Measurements from ENCODE around the gene ABCB9.
"Not testable (repeated sequence)": the region's sequence is repeated elsewhere in the genome, so short reads cannot be mapped to it uniquely, and the experiment has no call there.

Gene ABCB9

GRCh38 chr12:122965851-122966742 lies at the start of gene ABCB9:
ABCB9 (minus strand) TSS chr12:122966463; CDS start chr12:122960235, 6,228 bp downstream.
- Histone ChIP-seq H3K27me3 (ENCODE audit: control insufficient read depth, insufficient read depth, low read length) (no peaks in the 10 kb centered on the region), H3K4me3 (ENCODE audit: low read depth, low read length) (peak within 1 kb of the TSS; percentile 84), H3K4me1 (ENCODE audit: control insufficient read depth, insufficient read depth, low read length) (0 out of 2 replicates have a peak, but pooled peaks cover 2% of the 10 kb centered on the region), H3K36me3 (ENCODE audit: control insufficient read depth, insufficient read depth, low read length) (no peaks in the 10 kb centered on the region), H3K27ac (ENCODE audit: low read depth, low read length) (no peak within 1 kb of the TSS), H3K9ac (ENCODE audit: low read depth, low read length) (no peak within 1 kb of the TSS), H3K9me3 (ENCODE audit: control insufficient read depth, insufficient read depth, low read length) (no peaks in the 10 kb centered on the region)

- not testable (repeated sequence) for H3K27ac ChIP-seq (ENCODE audit: low read depth, low read length); H3K9ac ChIP-seq (ENCODE audit: low read depth, low read length); H3K36me3 ChIP-seq (ENCODE audit: control insufficient read depth, insufficient read depth, low read length); H3K4me1 ChIP-seq (ENCODE audit: control insufficient read depth, insufficient read depth, low read length); H3K9me3 ChIP-seq (ENCODE audit: control insufficient read depth, insufficient read depth, low read length); H3K27me3 ChIP-seq (ENCODE audit: control insufficient read depth, insufficient read depth, low read length); H3K4me3 ChIP-seq (ENCODE audit: low read depth, low read length)
Observed at GRCh38 chr12:123014473-123014872, 48.2 kb upstream of the ABCB9 start.

- H3K27ac ChIP-seq (ENCODE audit: low read depth, low read length), result no peak overlapping the region
- H3K27me3 ChIP-seq (ENCODE audit: control insufficient read depth, insufficient read depth, low read length), result no peaks in the 10 kb centered on the region
- H3K4me1 ChIP-seq (ENCODE audit: control insufficient read depth, insufficient read depth, low read length), result no peaks in the 10 kb centered on the region
- no peak overlapping the region for H3K4me3 ChIP-seq (ENCODE audit: low read depth, low read length)
- no peaks in the 10 kb centered on the region for H3K36me3 ChIP-seq (ENCODE audit: control insufficient read depth, insufficient read depth, low read length)
- H3K9me3 ChIP-seq (ENCODE audit: control insufficient read depth, insufficient read depth, low read length), result no peaks in the 10 kb centered on the region
- H3K9ac ChIP-seq (ENCODE audit: low read depth, low read length), result no peak overlapping the region
Observed at GRCh38 chr12:123013185-123014095, 47.2 kb upstream of the ABCB9 start.

GRCh38 chr12:123011701-123012100 lies 45.4 kb upstream of the ABCB9 start:
- Histone ChIP-seq H3K4me3 (ENCODE audit: low read depth, low read length) (no peak overlapping the region), H3K4me1 (ENCODE audit: control insufficient read depth, insufficient read depth, low read length) (no peaks in the 10 kb centered on the region), H3K36me3 (ENCODE audit: control insufficient read depth, insufficient read depth, low read length) (no peaks in the 10 kb centered on the region)

GRCh38 chr12:123010681-123011080 lies 44.4 kb upstream of the ABCB9 start:
- no peaks in the 10 kb centered on the region for H3K9me3 ChIP-seq (ENCODE audit: control insufficient read depth, insufficient read depth, low read length)
- H3K36me3 ChIP-seq (ENCODE audit: control insufficient read depth, insufficient read depth, low read length), result no peaks in the 10 kb centered on the region
- H3K4me1 ChIP-seq (ENCODE audit: control insufficient read depth, insufficient read depth, low read length), result no peaks in the 10 kb centered on the region
- H3K4me3 ChIP-seq (ENCODE audit: low read depth, low read length), result no peak overlapping the region
- H3K27ac ChIP-seq (ENCODE audit: low read depth, low read length), result no peak overlapping the region
- no peak overlapping the region for H3K9ac ChIP-seq (ENCODE audit: low read depth, low read length)
- H3K27me3 ChIP-seq (ENCODE audit: control insufficient read depth, insufficient read depth, low read length), result no peaks in the 10 kb centered on the region

More at GRCh38 chr12:123011701-123012100, 45.4 kb upstream of the ABCB9 start:
- no peaks in the 10 kb centered on the region for H3K27me3 ChIP-seq (ENCODE audit: control insufficient read depth, insufficient read depth, low read length)
- H3K9ac ChIP-seq (ENCODE audit: low read depth, low read length), result no peak overlapping the region
- no peak overlapping the region for H3K27ac ChIP-seq (ENCODE audit: low read depth, low read length)
- H3K9me3 ChIP-seq (ENCODE audit: control insufficient read depth, insufficient read depth, low read length), result no peaks in the 10 kb centered on the region

- Histone ChIP-seq H3K4me1 (ENCODE audit: control insufficient read depth, insufficient read depth, low read length) (no peaks in the 10 kb centered on the region), H3K27ac (ENCODE audit: low read depth, low read length) (no peak overlapping the region), H3K36me3 (ENCODE audit: control insufficient read depth, insufficient read depth, low read length) (no peaks in the 10 kb centered on the region), H3K9me3 (ENCODE audit: control insufficient read depth, insufficient read depth, low read length) (no peaks in the 10 kb centered on the region), H3K27me3 (ENCODE audit: control insufficient read depth, insufficient read depth, low read length) (no peaks in the 10 kb centered on the region), H3K9ac (ENCODE audit: low read depth, low read length) (no peak overlapping the region), H3K4me3 (ENCODE audit: low read depth, low read length) (no peak overlapping the region)
Observed at GRCh38 chr12:123010110-123010509, 43.8 kb upstream of the ABCB9 start.

GRCh38 chr12:123006977-123007376 lies 40.7 kb upstream of the ABCB9 start:
- Histone ChIP-seq H3K27me3 (ENCODE audit: control insufficient read depth, insufficient read depth, low read length) (no peaks in the 10 kb centered on the region), H3K9me3 (ENCODE audit: control insufficient read depth, insufficient read depth, low read length) (no peaks in the 10 kb centered on the region), H3K27ac (ENCODE audit: low read depth, low read length) (no peak overlapping the region), H3K36me3 (ENCODE audit: control insufficient read depth, insufficient read depth, low read length) (no peaks in the 10 kb centered on the region), H3K9ac (ENCODE audit: low read depth, low read length) (no peak overlapping the region), H3K4me1 (ENCODE audit: control insufficient read depth, insufficient read depth, low read length) (no peaks in the 10 kb centered on the region), H3K4me3 (ENCODE audit: low read depth, low read length) (no peak overlapping the region)

- Histone ChIP-seq H3K27ac (ENCODE audit: low read depth, low read length) (no peak overlapping the region), H3K4me1 (ENCODE audit: control insufficient read depth, insufficient read depth, low read length) (no peaks in the 10 kb centered on the region), H3K4me3 (ENCODE audit: low read depth, low read length) (no peak overlapping the region), H3K9me3 (ENCODE audit: control insufficient read depth, insufficient read depth, low read length) (no peaks in the 10 kb centered on the region), H3K27me3 (ENCODE audit: control insufficient read depth, insufficient read depth, low read length) (no peaks in the 10 kb centered on the region), H3K9ac (ENCODE audit: low read depth, low read length) (no peak overlapping the region), H3K36me3 (ENCODE audit: control insufficient read depth, insufficient read depth, low read length) (no peaks in the 10 kb centered on the region)
Observed at GRCh38 chr12:123005081-123005626, 38.9 kb upstream of the ABCB9 start.

GRCh38 chr12:123004287-123004686 lies 38.0 kb upstream of the ABCB9 start:
- no peak overlapping the region for H3K4me3 ChIP-seq (ENCODE audit: low read depth, low read length)
- H3K27me3 ChIP-seq (ENCODE audit: control insufficient read depth, insufficient read depth, low read length), result no peaks in the 10 kb centered on the region
- H3K4me1 ChIP-seq (ENCODE audit: control insufficient read depth, insufficient read depth, low read length), result no peaks in the 10 kb centered on the region
- H3K27ac ChIP-seq (ENCODE audit: low read depth, low read length), result no peak overlapping the region
- H3K9me3 ChIP-seq (ENCODE audit: control insufficient read depth, insufficient read depth, low read length), result no peaks in the 10 kb centered on the region
- H3K9ac ChIP-seq (ENCODE audit: low read depth, low read length), result no peak overlapping the region
- H3K36me3 ChIP-seq (ENCODE audit: control insufficient read depth, insufficient read depth, low read length), result no peaks in the 10 kb centered on the region

- H3K9ac ChIP-seq (ENCODE audit: low read depth, low read length), result no peak overlapping the region
- no peaks in the 10 kb centered on the region for H3K36me3 ChIP-seq (ENCODE audit: control insufficient read depth, insufficient read depth, low read length)
- no peak overlapping the region for H3K4me3 ChIP-seq (ENCODE audit: low read depth, low read length)
Observed at GRCh38 chr12:123003257-123003656, 37.0 kb upstream of the ABCB9 start.

More at GRCh38 chr12:123003257-123003656, 37.0 kb upstream of the ABCB9 start:
- H3K27me3 ChIP-seq (ENCODE audit: control insufficient read depth, insufficient read depth, low read length), result no peaks in the 10 kb centered on the region
- H3K4me1 ChIP-seq (ENCODE audit: control insufficient read depth, insufficient read depth, low read length), result no peaks in the 10 kb centered on the region
- H3K27ac ChIP-seq (ENCODE audit: low read depth, low read length), result no peak overlapping the region
- H3K9me3 ChIP-seq (ENCODE audit: control insufficient read depth, insufficient read depth, low read length), result no peaks in the 10 kb centered on the region
